HepG2 (cell line): ENCODE results near the gene EIF3L. TPM values are rescaled to one million over a fixed set of nuclear protein-coding genes. Genes with fewer than 3 reads are reported as not detected.

Experiments used
- CCAR2 ChIP-seq: fragments of 200-400 bp; formaldehyde crosslinking; optimal IDR thresholded peaks from 2 replicates; pipeline ENCODE3; 2018; ENCODE audit warnings: low read depth, mild to moderate bottlenecking, low read length, moderate library complexity
- CEBPG ChIP-seq: IDR thresholded peaks from 2 replicates; pipeline ENCODE4 v1.6.1; 2016
- FOXP4 ChIP-seq: sonication (generic); formaldehyde crosslinking; IDR thresholded peaks from 2 replicates; pipeline ENCODE4 v1.4.0; 2020; ENCODE audit warnings: missing genetic modification reagents
- GATAD2A ChIP-seq: IDR thresholded peaks from 2 replicates; pipeline ENCODE4 v1.6.1; 2016
- HOXA7 ChIP-seq: sonication (generic); formaldehyde crosslinking; IDR thresholded peaks from 2 replicates; pipeline ENCODE4 v1.8.1; 2022; ENCODE audit warnings: mild to moderate bottlenecking, missing genetic modification reagents, moderate library complexity
- LCORL ChIP-seq, 2 experiments: fragments of 450-650 bp in 1 of 2; sonication (generic) in 1 of 2; formaldehyde crosslinking in 1 of 2; IDR thresholded peaks; 2 replicates each; pipeline versions ENCODE4 v1.5.0 to v1.6.1; 2017 to 2020; ENCODE audit warnings: antibody characterized with exemption in 1 of 2, missing genetic modification reagents in 1 of 2
- STAG1 ChIP-seq: sonication (generic); formaldehyde crosslinking; IDR thresholded peaks from 2 replicates; pipeline ENCODE4 v1.4.0; 2020; ENCODE audit warnings: missing genetic modification reagents
- TEF ChIP-seq: sonication (generic); formaldehyde crosslinking; IDR thresholded peaks from 2 replicates; pipeline ENCODE4 v1.5.0; 2020; ENCODE audit warnings: missing genetic modification reagents
- THRA ChIP-seq: sonication (generic); formaldehyde crosslinking; IDR thresholded peaks from 2 replicates; pipeline ENCODE4 v1.4.0; 2020; ENCODE audit warnings: missing genetic modification reagents, borderline replicate concordance
- ZHX2 ChIP-seq, 2 experiments: sonication (generic) in 1 of 2; formaldehyde crosslinking in 1 of 2; IDR thresholded peaks; 2 replicates each; pipeline versions ENCODE4 v1.6.1 to v1.9.0; 2014 to 2022; ENCODE audit warnings: antibody characterized with exemption in 1 of 2, borderline replicate concordance in 1 of 2, inconsistent platforms in 1 of 2, low read depth in 1 of 2, missing genetic modification reagents in 1 of 2
- ZNF160 ChIP-seq: sonication (generic); formaldehyde crosslinking; IDR thresholded peaks from 2 replicates; pipeline ENCODE4 v1.8.0; 2022; ENCODE audit warnings: mild to moderate bottlenecking, inconsistent platforms, missing genetic modification reagents
- ZNF496 ChIP-seq: sonication (generic); formaldehyde crosslinking; IDR thresholded peaks from 2 replicates; pipeline ENCODE4 v1.8.1; 2023; ENCODE audit warnings: mild to moderate bottlenecking, moderate library complexity, missing genetic modification reagents; ENCODE audit not compliant: insufficient replicate concordance
- ZNF644 ChIP-seq: IDR thresholded peaks from 2 replicates; pipeline ENCODE4 v1.6.1; 2016; ENCODE audit warnings: low read depth
- ZNF788 ChIP-seq: sonication (generic); formaldehyde crosslinking; IDR thresholded peaks from 2 replicates; pipeline ENCODE4 v1.5.0; 2020; ENCODE audit warnings: mild to moderate bottlenecking, missing genetic modification reagents, borderline replicate concordance
- polyA plus RNA-seq, 8 experiments: library from polyadenylated mRNA; depleted of rRNA in 3 of 8; stranded (reverse) in 7 of 8; unstranded in 1 of 8; fragments of >200 nt; fragmentation: Illumina TruSeq in 4 of 8; extraction: Trizol in 4 of 8; gene quantifications; 2 replicates each; pipeline versions ENCODE4 v1.2.1 to v1.2.3, GENCODE V29; 2011 to 2016; ENCODE audit warnings: low read depth in 4 of 8, missing spikeins in 1 of 8, mixed read lengths in 1 of 8; ENCODE audit not compliant: insufficient read depth in 1 of 8
- total RNA-seq, 5 experiments: library from RNA; depleted of rRNA; stranded (reverse); fragments of >200 nt; fragmentation: Illumina TruSeq; extraction: Trizol; gene quantifications; 2 replicates each; pipeline ENCODE4 v1.2.3, GENCODE V29; 2016; ENCODE audit warnings: low read depth in 1 of 5
- TF ChIP-seq, protein P1 (sequence below): sonication (generic); formaldehyde crosslinking; IDR thresholded peaks from 2 replicates; pipeline ENCODE4 v1.4.0; 2020; ENCODE audit warnings: missing genetic modification reagents, borderline replicate concordance

EIF3L gene
- total and polyA plus RNA-seq, 2 of the 13 experiments (the other 11 are each of a cell fraction or from before 2014, with no cell fraction given) = 514 to 793 TPM

GRCh38 chr22:37803195-37803638 lies 46.0 kb upstream of the EIF3L start (continued):
- TF ChIP-seq ZHX2 (IDR thresholded peaks at IDR 0.05; ENCODE audit: low read depth) (no peak), ZHX2 (CRISPR knock-in tag; IDR thresholded peaks at IDR 0.05; ENCODE audit: borderline replicate concordance) (no peak), ZNF160 (CRISPR knock-in tag) (0 out of 2 replicates have a peak, but pooled peaks have one; percentile 11), THRA (peak; percentile 71; the same call in 1 of the 2 replicates), ZNF496 (CRISPR knock-in tag) (no peak), HOXA7 (CRISPR knock-in tag) (no peak), ZNF788 (CRISPR knock-in tag) (0 out of 2 replicates have a peak, but pooled peaks have one; percentile 36), FOXP4 (CRISPR knock-in tag) (peak; percentile 61), GATAD2A (CRISPR knock-in tag) (peak; percentile 52; the same call in 1 of the 2 replicates), CCAR2 (no peak), ZNF644 (CRISPR knock-in tag) (no peak), TEF (no peak), LCORL (IDR thresholded peaks at IDR 0.05) (0 out of 2 replicates have a peak, but pooled peaks have one; percentile 9), LCORL (CRISPR knock-in tag; IDR thresholded peaks at IDR 0.05) (no peak; the same call in 1 of the 2 replicates), CEBPG (CRISPR knock-in tag) (peak; percentile 79), STAG1 (CRISPR knock-in tag) (0 out of 2 replicates have a peak, but pooled peaks have one; percentile 0)
- TF ChIP-seq, protein P1, sequence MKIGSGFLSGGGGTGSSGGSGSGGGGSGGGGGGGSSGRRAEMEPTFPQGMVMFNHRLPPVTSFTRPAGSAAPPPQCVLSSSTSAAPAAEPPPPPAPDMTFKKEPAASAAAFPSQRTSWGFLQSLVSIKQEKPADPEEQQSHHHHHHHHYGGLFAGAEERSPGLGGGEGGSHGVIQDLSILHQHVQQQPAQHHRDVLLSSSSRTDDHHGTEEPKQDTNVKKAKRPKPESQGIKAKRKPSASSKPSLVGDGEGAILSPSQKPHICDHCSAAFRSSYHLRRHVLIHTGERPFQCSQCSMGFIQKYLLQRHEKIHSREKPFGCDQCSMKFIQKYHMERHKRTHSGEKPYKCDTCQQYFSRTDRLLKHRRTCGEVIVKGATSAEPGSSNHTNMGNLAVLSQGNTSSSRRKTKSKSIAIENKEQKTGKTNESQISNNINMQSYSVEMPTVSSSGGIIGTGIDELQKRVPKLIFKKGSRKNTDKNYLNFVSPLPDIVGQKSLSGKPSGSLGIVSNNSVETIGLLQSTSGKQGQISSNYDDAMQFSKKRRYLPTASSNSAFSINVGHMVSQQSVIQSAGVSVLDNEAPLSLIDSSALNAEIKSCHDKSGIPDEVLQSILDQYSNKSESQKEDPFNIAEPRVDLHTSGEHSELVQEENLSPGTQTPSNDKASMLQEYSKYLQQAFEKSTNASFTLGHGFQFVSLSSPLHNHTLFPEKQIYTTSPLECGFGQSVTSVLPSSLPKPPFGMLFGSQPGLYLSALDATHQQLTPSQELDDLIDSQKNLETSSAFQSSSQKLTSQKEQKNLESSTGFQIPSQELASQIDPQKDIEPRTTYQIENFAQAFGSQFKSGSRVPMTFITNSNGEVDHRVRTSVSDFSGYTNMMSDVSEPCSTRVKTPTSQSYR (CRISPR knock-in tag) = peak; percentile 77; the same call in 1 of the 2 replicates
